ENCODE data around the gene SUOX.
"Not testable (repeated sequence)": the region's sequence is repeated elsewhere in the genome, so short reads cannot be mapped to it uniquely, and the experiment has no call there.

The SUOX gene

GRCh38 chr12:55995366-55995765 is 1.7 kb upstream of the SUOX start:
- in situ Hi-C loops (cut with HindIII; ENCODE audit: low sequenced_read_pairs): no loop called here
- no peak overlapping the region for H3K4me3 ChIP-seq (ENCODE audit: low read depth, low read length)
- no peak for TF ChIP-seq CTCF (IDR thresholded peaks at IDR 0.05; ENCODE audit: low read depth, low read length, missing control alignments)
- no peak for DNase-seq (ENCODE audit: low read depth)

- H3K4me3 ChIP-seq (ENCODE audit: low read depth, low read length): peak overlapping the region; percentile 58
- DNase-seq (ENCODE audit: low read depth): no peak
- TF ChIP-seq CTCF (IDR thresholded peaks at IDR 0.05; ENCODE audit: low read depth, low read length, missing control alignments): peak; percentile 79
- in situ Hi-C loops (cut with HindIII; ENCODE audit: low sequenced_read_pairs): no loop called here
Measured at GRCh38 chr12:55996201-55996714, 818 bp upstream of the SUOX start.

- in situ Hi-C loops (cut with HindIII; ENCODE audit: low sequenced_read_pairs): no loop called here
- peak overlapping the region; percentile 58 for H3K4me3 ChIP-seq (ENCODE audit: low read depth, low read length)
- no peak for TF ChIP-seq CTCF (IDR thresholded peaks at IDR 0.05; ENCODE audit: low read depth, low read length, missing control alignments)
Measured at GRCh38 chr12:55997535-55997859, 421 bp downstream of the SUOX start.

GRCh38 chr12:55999522-55999921 is 2.4 kb downstream of the SUOX start:
- H3K4me3 ChIP-seq (ENCODE audit: low read depth, low read length); DNase-seq (ENCODE audit: low read depth); in situ Hi-C loops (cut with HindIII; ENCODE audit: low sequenced_read_pairs): not testable (repeated sequence)

More at GRCh38 chr12:55997535-55997859, 421 bp downstream of the SUOX start:
- DNase-seq (ENCODE audit: low read depth): no peak

- in situ Hi-C loops (cut with HindIII; ENCODE audit: low sequenced_read_pairs); H3K4me3 ChIP-seq (ENCODE audit: low read depth, low read length): not testable (repeated sequence)
Measured at GRCh38 chr12:55999999-56000540, 3.0 kb downstream of the SUOX start.

GRCh38 chr12:56001487-56002100 is 4.5 kb downstream of the SUOX start:
- H3K4me3 ChIP-seq (ENCODE audit: low read depth, low read length): no peak overlapping the region
- in situ Hi-C loops (cut with HindIII; ENCODE audit: low sequenced_read_pairs): no loop called here
- no peak for TF ChIP-seq CTCF (IDR thresholded peaks at IDR 0.05; ENCODE audit: low read depth, low read length, missing control alignments)
- no peak for DNase-seq (ENCODE audit: low read depth)

More at GRCh38 chr12:55999999-56000540, 3.0 kb downstream of the SUOX start:
- not testable (repeated sequence) for DNase-seq (ENCODE audit: low read depth)

- in situ Hi-C loops (cut with HindIII; ENCODE audit: low sequenced_read_pairs); H3K4me3 ChIP-seq (ENCODE audit: low read depth, low read length); DNase-seq (ENCODE audit: low read depth): not testable (repeated sequence)
Measured at GRCh38 chr12:56003376-56003775, 6.3 kb downstream of the SUOX start.

GRCh38 chr12:56004211-56004610 is 7.1 kb downstream of the SUOX start:
- TF ChIP-seq CTCF (IDR thresholded peaks at IDR 0.05; ENCODE audit: low read depth, low read length, missing control alignments): no peak
- no peak overlapping the region for H3K4me3 ChIP-seq (ENCODE audit: low read depth, low read length)
- DNase-seq (ENCODE audit: low read depth): no peak
- in situ Hi-C loops (cut with HindIII; ENCODE audit: low sequenced_read_pairs): no loop called here

Measured in astrocyte of the cerebellum (primary cell).